HL-60 (cell line): Measurements from ENCODE around the gene KHDC3L.

ENCODE experiments used
- DNase-seq, 2 experiments: peaks; one replicate each; pipeline ENCODE4 v3.0.0-alpha.2; 2010 to 2020; ENCODE audit warnings: low read depth in 1 of 2, low spot score in 1 of 2
- H3K27ac ChIP-seq: fragments of 250-450 bp; sonication (Bioruptor Pico); replicated peaks from 2 replicates; pipeline ENCODE4 v1.5.1; 2020; ENCODE audit warnings: mild to moderate bottlenecking, moderate library complexity
- H3K27me3 ChIP-seq: fragments of 250-450 bp; sonication (Bioruptor Pico); 2 replicates; pipeline ENCODE4 v1.5.1; 2021; ENCODE audit warnings: mild to moderate bottlenecking, moderate library complexity; ENCODE audit not compliant: insufficient read depth, poor library complexity, severe bottlenecking
- H3K4me3 ChIP-seq: replicated peaks from 2 replicates; pipeline ENCODE4 v1.5.1; 2011; ENCODE audit warnings: mild to moderate bottlenecking, control low read depth, low read length; ENCODE audit not compliant: insufficient read depth
- GABPA ChIP-seq: IDR thresholded peaks from 2 replicates; pipeline ENCODE4 v1.6.1; 2012; ENCODE audit warnings: low read depth
- POLR2AphosphoS5 ChIP-seq: IDR thresholded peaks from 2 replicates; pipeline ENCODE4 v1.6.1; 2012; ENCODE audit warnings: low read depth
- SPI1 ChIP-seq: IDR thresholded peaks from 2 replicates; pipeline ENCODE4 v1.6.1; 2012; ENCODE audit warnings: low read depth, mild to moderate bottlenecking, borderline replicate concordance
- TF ChIP-seq, protein P1 (sequence below): IDR thresholded peaks from one replicate; pipeline ENCODE4 v1.5.1; 2011; ENCODE audit warnings: low read length, control low read depth, inconsistent platforms; ENCODE audit not compliant: insufficient read depth
- TF ChIP-seq, protein P2 (sequence below): IDR thresholded peaks from 2 replicates; pipeline ENCODE4 v1.6.1; 2012; ENCODE audit warnings: low read depth; ENCODE audit not compliant: insufficient replicate concordance

KHDC3L gene

GRCh38 chr6:73369157-73369556, 6.7 kb downstream of the KHDC3L start:
- TF ChIP-seq SPI1 (no peak), GABPA (no peak), POLR2AphosphoS5 (no peak)
- TF ChIP-seq, protein P1, sequence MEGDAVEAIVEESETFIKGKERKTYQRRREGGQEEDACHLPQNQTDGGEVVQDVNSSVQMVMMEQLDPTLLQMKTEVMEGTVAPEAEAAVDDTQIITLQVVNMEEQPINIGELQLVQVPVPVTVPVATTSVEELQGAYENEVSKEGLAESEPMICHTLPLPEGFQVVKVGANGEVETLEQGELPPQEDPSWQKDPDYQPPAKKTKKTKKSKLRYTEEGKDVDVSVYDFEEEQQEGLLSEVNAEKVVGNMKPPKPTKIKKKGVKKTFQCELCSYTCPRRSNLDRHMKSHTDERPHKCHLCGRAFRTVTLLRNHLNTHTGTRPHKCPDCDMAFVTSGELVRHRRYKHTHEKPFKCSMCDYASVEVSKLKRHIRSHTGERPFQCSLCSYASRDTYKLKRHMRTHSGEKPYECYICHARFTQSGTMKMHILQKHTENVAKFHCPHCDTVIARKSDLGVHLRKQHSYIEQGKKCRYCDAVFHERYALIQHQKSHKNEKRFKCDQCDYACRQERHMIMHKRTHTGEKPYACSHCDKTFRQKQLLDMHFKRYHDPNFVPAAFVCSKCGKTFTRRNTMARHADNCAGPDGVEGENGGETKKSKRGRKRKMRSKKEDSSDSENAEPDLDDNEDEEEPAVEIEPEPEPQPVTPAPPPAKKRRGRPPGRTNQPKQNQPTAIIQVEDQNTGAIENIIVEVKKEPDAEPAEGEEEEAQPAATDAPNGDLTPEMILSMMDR, result no peak
- TF ChIP-seq, protein P2, sequence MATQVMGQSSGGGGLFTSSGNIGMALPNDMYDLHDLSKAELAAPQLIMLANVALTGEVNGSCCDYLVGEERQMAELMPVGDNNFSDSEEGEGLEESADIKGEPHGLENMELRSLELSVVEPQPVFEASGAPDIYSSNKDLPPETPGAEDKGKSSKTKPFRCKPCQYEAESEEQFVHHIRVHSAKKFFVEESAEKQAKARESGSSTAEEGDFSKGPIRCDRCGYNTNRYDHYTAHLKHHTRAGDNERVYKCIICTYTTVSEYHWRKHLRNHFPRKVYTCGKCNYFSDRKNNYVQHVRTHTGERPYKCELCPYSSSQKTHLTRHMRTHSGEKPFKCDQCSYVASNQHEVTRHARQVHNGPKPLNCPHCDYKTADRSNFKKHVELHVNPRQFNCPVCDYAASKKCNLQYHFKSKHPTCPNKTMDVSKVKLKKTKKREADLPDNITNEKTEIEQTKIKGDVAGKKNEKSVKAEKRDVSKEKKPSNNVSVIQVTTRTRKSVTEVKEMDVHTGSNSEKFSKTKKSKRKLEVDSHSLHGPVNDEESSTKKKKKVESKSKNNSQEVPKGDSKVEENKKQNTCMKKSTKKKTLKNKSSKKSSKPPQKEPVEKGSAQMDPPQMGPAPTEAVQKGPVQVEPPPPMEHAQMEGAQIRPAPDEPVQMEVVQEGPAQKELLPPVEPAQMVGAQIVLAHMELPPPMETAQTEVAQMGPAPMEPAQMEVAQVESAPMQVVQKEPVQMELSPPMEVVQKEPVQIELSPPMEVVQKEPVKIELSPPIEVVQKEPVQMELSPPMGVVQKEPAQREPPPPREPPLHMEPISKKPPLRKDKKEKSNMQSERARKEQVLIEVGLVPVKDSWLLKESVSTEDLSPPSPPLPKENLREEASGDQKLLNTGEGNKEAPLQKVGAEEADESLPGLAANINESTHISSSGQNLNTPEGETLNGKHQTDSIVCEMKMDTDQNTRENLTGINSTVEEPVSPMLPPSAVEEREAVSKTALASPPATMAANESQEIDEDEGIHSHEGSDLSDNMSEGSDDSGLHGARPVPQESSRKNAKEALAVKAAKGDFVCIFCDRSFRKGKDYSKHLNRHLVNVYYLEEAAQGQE, result no peak

DNA sequence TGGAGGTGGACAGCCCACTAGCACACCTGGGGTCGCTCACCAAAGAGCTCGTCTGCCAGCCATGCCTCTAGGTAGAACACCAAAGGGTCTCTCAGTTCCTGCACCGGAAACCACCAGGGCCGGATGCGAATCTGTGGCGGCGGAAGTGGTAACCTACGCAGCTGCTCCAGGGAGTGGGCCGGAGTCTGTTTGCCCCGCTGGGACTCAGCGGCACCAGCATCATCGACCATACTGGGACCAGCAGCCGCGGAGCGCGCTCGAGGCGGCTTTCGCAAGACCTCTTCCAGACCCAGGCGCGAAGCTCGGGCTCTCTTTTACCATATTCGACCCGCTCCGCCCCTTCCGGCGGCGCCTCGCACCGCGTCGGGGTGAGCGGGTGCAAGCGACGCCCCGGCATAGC, 7.1 kb downstream of the KHDC3L start, which contains the start of gene OOEP:
Gene OOEP, minus strand, starts transcription at position 335 of the 400 bp plus-strand sequence. Its CDS starts 105 bp downstream, at position 230.
- DNase-seq, result no peak
- no peak for TF ChIP-seq GABPA
- TF ChIP-seq, protein P1, result no peak
- TF ChIP-seq POLR2AphosphoS5, result no peak
- no peak for TF ChIP-seq SPI1
- TF ChIP-seq, protein P2, result no peak
- no peaks in the 10 kb centered on the region for H3K27me3 ChIP-seq
- H3K27ac ChIP-seq, result no peak within 1 kb of the TSS
- H3K4me3 ChIP-seq, result no peak within 1 kb of the TSS

More at GRCh38 chr6:73369157-73369556, 6.7 kb downstream of the KHDC3L start:
- DNase-seq, result no peak
- Histone ChIP-seq H3K27ac (no peak overlapping the region), H3K4me3 (no peak overlapping the region), H3K27me3 (no peaks in the 10 kb centered on the region)

- no peak overlapping the region for H3K4me3 ChIP-seq
- DNase-seq, result no peak
- no peaks in the 10 kb centered on the region for H3K27me3 ChIP-seq
- no peak overlapping the region for H3K27ac ChIP-seq
- TF ChIP-seq, protein P2, result no peak
- TF ChIP-seq GABPA (no peak), SPI1 (no peak), POLR2AphosphoS5 (no peak)
- TF ChIP-seq, protein P1, result no peak
These were observed 9.5 kb downstream of the KHDC3L start for GRCh38 chr6:73371984-73372383.
